GM21717 (cell line): ENCODE measurements around the gene DNAJB2.
"Not testable (repeated sequence)": the region's sequence is repeated elsewhere in the genome, so short reads cannot be mapped to it uniquely, and the experiment has no call there.

Experiments used
- ATAC-seq: cut with Tn5 transposase; IDR thresholded peaks from one replicate; pipeline ENCODE4 v1.9.1; 2021; ENCODE audit warnings: mild to moderate bottlenecking, moderate library complexity; ENCODE audit not compliant: unreplicated experiment

Gene DNAJB2

DNA sequence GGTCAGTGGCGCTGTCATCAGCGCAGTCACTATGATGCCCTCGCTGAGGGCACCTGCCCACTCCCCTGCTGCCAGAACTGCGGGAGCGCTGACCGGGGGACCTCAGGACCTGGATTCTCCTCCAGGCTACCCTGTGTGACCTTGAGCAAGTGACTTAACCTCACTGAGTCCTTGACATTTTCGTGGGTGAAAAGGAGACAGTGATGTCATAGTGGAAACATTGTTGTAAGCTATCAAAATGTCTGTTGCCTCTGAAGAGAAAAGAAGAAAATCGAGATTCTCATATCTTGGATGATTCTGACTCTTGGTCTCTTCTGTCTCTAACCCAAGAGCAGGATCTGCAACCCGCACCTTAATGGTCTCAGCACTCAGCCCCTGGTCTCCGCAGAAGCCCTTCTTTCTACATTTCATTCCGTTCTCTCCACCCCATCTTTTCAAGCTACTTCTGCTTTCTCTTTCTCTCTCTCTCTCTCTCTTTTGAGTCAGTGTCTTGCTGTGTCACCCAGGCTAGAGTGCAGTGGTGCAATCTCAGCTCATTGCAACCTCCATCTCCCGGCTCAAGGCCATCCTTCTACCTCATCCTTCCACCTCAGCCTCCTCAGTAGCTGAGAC, 24.5 kb upstream of the DNAJB2 start:
- peak; percentile 34 for ATAC-seq

DNA sequence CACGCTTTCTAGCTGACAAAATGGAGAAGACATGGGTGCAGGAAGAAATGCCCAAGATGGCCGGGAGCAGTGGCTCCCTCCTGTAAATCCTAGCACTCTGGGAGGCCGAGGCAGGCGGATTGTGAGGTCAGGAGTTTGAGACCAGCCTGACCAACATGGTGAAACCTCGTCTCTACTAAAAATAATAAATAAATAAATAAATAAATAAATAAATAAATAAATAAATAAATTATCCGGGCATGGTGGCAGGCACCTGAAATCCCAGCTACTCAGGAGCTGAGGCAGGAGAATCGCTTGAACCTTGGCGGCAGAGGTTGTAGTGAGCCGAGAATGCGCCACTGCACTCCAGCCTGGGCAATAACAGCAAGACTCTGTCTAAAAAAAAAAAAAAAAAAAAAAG, 20.2 kb upstream of the DNAJB2 start:
- not testable (repeated sequence) for ATAC-seq

DNA sequence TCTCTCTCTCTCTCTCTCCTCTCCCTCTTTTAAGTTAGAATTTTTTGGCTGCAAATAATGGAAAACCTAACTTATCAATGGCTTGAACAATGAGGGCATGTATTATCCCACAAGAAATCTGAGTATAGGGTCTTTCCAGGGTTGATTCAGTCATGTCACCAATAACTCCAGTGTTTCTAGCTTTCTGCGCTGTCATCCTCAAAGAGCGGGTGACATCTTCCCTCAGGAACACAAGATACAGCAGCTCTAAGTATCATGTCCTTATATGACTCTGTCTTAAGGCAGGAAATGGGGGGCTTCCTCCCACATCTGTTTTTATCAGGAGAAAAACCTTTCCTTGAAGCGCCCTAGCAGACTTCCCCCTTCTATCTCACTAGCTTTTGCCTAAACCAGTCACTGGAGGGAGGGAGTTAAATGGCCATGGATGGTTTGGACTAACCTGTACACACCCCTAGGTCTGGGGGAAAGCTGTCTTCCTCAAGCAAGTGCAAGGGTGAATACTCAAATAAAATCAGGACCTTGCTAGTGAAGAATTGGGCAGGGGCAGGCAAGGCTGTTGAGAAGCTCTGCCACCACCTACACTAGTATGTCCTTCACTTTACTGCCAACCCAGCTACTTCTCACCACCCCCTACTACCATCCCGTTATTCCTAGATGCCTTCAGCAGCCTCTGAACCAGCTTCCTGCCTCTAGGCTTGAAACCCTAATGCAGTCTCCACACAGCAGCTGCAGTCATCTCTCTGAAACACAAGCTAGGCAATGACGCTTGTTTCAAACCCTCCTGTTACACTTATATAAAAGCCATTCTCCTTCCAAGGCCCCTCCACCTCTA, 17.9 kb upstream of the DNAJB2 start:
- ATAC-seq: no peak

DNA sequence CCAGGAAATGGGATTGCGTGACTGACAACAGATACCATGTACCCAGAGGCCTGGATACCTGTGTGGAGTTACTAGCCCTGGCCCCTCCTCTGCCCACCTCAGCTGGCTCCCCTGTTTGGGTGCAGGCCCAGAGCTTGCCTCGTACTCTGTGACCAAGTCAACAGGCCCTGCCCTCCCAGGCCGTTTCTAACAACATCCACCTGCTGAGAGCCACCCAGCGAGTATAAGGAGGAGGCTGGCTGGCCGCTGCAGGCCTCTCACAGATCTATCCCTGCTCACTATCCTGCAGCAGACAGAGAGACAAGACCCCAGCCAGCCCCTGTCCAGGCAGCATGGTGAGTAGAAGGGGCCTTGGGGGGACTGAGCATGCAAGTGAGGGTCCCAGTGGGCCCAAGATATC, 12.9 kb upstream of the DNAJB2 start:
- no peak for ATAC-seq

DNA sequence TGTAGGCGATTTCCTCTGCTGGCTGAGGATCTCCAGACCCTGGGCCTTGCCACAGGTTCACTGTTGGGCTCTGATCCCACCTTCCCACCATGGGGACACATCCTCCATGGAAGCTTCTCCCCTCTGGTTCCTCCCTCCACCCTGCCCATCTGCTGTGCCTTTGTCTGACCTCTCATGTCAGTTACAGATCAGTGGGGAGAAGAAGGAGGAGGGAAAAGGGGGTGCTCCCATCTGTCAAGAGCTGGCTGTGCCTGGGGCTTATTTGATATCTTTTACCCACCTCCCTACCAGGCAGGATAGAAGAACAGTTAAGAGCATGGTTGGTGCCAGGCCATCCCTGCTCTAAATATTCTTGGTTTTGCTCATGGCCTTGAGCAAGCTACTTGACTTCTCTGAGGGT, 12.3 kb upstream of the DNAJB2 start:
- ATAC-seq: no peak

DNA sequence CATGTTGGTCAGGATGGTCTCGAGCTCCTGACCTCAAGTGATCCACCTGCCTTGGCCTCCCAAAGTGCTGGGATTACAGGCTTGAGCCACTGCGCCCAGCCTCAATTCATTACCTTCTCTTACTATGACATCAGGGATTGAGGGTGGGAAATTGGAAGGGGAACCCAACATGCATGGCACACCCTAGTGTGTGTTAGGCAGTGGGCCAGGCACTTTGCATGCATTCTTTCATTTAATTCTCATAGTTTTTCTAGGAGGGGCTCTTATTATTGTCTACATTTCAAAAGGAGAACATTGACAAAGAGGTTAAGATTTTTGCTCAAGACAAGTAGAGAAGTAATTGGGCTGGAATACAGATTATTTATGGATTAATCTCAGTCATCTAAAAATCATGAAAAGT, 10.9 kb upstream of the DNAJB2 start:
- ATAC-seq: no peak

DNA sequence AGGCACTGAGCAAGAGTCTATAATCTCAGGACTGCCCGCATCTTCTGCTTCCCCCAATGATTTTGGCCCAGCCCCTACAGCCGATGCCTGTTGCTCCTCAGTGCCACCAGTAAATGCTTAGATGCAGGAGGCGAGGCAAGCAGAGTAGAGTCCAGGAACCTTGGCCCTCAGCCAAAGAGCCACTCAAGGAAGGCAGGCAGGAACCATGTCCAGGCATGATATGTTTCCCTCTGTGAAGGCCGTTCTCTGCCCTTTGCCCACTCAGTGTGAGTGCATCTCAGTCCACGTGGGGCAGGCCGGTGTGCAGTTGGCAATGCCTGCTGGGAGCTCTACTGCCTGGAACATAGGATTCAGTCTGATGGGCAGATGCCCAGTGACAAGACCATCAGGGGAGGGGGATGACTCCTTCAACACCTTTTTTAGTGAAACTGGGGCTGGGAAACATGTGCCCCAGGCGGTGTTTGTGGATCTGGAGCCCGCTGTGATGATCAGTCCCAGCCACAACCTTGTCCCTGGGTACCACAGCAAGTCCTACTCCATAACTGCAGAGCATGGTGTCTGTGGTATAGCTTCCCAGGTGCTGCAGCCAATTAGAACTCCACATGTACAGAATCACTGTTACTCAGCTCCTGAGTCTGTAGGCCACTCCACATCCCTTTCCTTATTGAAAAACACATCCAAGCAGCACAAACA, 9.7 kb upstream of the DNAJB2 start:
- no peak for ATAC-seq

DNA sequence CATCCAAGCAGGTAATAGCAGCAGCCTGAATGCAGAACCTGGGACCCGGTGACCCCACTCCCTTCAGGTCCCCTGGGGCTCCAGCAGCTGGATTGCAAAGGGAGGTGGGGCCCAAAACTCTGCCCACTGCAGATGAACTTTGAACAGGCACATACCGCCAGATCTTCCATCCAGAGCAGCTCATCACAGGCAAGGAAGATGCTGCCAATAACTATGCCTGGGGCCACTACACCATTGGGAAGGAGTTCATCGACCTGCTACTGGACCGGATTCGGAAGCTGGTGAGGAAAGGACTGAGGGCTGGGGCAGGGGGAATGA, 9.2 kb upstream of the DNAJB2 start:
- ATAC-seq: no peak

DNA sequence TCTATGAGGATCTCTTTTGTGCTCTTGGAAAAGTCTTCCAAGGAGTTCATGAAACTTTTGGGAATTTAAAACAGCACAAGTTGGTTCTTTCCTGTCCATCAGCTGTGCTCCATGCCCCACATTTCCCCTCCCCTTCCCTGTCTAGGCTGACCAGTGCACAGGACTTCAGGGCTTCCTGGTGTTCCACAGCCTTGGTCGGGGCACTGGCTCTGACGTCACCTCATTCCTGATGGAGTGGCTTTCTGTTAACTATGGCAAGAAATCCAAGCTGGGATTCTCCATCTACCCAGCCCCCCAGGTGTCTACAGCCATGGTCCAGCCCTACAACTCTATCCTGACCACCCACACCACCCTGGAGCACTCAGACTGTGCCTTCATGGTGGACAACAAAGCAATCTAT, 8.1 kb upstream of the DNAJB2 start:
- ATAC-seq: no peak

DNA sequence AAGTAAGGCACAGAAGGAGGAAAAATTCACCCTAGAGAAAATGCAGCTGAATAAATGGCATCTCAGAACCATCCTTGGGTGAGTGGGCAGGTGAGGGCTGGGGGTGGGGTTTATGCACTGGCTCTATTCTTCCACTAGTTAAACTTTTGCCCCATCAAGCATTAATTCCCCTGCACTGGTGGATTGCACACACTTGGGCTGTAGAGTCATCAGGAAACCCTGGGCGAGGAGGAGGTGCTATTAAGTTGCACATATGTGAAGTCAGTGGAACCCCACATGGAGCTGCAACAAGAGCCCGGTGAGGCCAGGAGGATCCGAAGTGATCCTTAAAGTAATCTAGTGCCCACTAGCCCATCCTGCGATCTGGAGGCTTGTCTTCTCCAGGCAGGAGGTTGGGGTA, 6.8 kb upstream of the DNAJB2 start:
- ATAC-seq: no peak

DNA sequence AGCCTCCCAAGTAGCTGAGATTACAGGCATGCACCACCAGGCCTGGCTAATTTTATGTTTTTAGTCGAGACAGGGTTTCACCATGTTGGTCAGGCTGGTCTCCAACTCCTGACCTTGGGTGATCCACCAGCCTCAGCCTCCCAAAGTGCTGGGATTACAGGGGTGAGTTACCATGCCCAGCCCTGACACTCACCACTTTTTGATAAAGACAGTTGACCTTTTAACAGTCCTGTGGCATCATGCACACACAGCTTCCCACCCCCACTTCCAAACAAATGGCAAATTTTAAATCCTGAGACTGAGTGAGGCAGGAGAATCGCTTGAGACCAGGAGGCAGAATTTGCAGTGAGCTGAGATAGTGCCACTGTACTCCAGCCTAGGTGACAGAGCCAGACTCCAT, 6.2 kb upstream of the DNAJB2 start:
- no peak for ATAC-seq

DNA sequence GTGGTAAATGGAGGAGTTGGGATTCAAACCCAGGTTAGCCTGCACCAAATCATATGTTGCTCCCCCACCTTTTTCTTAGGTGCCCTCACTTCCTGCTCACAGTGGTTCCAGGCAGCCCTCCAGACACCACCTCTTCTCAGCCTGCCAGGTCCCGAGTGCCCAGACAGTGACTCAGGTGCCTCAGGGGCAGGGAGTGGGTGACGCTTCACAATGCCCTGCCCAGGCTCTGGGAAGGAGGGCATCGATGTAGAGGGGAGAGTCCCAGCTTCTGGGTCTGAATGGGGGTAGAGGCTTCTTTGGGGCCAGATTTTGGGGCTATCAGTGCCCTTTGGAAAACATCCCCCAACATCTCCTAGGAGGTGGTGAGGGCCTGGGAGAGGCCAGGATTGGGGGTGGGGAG, 5.2 kb upstream of the DNAJB2 start:
- no peak for ATAC-seq

DNA sequence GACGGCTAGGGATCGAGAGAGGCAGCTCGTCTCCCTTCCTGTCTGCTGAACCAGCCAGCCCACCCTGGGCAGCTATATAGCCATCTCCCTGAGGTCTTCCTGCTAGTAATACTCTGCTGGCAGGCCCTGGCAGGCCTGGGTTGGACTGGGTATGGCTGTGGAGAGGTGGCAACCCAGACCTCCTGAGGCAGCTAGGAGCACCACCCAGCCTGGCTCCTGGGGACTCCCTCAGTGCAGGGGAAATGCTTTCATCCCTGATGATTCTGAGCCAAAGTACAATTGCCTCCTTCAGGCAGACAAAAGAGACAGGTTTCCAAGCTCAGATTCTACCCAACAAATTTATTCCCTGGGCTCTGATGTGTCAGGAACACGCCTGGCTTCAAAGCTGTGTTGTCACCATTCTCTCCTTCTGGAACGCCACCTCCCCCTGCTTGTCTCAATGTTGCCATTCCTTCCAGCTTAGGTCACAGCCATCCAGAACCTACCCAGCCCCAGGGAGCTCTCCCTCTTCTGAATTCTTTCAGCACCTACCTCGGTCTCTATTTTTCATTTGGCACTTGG, 4.7 kb upstream of the DNAJB2 start:
- no peak for ATAC-seq

DNA sequence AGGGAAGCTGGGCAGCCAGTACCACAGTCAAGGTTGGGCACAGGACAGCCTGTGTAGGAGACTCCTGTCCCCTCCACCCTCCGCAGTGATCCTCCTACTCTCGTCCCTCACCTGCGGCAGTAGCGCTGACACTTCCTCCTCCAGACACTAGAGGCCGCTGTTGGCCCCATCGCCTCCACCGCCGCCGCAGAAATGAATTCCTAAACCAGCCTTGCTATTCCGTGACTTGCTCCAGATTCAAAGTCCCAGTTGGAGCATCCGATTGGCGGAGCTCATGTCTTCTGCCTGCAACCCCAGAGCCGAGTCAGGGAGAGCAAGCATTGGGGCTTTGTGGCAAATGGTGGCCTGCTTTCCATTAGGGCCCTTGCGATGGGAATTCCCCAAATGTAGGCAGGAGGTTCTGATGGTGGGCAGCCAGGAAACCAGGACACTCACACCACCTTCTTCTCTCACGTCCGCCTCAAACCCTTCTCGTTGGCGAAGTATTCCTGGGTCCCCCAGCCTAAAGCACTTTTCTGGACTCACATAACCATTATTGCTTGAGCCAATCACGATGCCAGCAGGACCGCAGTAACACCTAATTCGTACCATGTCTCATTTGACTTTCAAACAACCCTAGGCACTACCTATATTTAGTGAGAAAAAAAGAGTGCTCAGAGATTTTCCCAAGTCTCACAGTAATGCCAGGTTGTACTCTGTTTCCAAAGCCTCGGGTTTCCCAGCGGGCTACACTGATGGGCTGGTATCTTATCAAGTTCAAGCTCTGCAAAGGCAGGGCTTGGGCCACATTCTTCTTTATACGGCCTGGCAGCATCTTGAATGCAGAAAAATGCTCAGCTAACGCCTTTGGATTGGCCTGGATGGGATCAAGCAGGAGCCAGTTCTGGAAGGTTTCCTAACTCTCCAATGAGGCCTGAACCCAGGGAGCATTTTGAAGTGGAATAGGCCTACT, 1.2 kb upstream of the DNAJB2 start:
- no peak for ATAC-seq

DNA sequence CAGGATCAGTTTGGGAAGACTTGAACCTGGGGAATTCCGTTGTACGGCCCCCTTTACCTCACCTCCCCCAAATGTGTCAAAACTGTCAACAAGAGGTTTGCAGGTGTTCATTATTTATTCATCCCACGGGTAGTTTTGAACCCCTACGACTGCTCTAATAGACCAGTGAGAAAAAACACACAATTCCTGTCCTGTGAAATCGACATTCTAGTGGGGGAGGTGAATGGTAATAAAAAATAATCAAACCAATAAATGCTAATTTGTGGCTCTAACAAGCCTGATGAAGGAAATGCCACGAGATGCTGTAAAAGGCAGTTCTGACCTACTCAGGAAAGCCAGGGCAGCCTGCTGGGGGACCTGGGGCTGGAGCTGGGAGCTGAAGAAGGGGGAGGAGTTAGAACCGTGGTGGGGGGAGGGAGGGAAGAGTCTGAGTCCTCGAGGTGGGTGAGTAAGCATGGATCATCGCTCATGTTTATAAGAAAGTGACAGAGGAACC, 463 bp upstream of the DNAJB2 start:
- no peak for ATAC-seq

DNA sequence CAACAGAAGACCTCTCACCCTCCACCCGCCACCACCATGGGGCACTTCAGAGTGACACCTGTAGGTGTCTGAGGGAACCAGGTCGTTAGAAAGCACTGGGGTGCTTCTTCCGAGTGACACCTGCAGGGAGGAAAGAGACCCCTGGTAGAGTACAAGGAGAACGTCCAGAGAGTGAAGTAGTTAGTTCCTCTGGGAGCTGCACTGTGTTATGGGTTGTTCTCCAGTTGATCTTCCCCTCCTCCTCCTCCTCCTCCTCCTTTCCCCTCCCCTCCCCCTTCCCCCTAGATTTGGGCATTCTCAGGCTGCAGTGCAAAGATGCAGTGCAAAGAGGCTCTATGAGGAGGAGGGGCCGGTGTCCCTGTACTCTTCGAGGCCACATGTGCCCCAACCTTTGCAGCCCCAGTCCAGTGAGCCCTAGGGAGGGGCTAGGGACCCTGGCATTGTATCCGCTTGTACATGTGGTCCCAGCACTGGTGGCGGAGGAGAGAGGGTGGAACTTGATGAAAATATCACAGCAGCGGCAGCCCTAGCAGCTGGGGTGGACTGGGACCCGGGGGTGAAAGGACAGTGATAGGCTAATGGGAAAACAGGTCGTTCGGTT, 850 bp downstream of the DNAJB2 start:
- no peak for ATAC-seq

DNA sequence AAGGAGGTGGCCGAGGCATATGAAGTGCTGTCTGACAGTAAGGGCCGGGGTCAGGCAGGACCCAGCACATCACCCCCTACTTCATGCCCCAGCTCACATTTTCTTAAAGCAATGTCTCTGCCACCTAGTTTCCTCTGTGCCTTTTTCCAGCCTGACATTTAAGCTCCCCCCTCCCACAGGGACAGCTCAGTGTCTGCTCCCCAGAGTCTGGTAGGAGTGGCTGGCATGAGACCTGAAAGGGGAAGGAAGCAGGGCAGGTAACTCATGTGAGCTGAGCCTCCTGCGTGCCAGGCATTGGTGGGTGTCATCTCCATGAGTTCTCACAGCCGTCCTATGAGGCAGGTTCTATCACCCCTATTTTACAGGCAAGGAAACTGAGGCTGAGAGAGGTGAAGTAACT, 1.5 kb downstream of the DNAJB2 start:
- no peak for ATAC-seq

DNA sequence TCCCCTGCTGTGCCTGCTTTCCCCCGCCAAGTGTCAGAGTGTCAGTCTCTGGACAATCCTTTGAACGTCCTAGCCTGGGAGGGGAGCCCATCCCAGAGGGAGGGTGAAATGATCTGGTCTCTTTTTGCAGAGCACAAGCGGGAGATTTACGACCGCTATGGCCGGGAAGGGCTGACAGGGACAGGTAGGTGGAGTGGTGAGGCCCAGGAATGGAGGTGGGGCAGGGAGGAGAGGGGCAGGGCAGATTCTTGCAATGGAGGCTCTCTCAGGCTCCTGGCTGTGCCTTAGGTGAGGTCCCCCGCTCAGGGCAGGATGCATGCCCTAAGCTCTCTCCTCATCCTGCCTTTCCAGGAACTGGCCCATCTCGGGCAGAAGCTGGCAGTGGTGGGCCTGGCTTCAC, 2.4 kb downstream of the DNAJB2 start:
- ATAC-seq: no peak

DNA sequence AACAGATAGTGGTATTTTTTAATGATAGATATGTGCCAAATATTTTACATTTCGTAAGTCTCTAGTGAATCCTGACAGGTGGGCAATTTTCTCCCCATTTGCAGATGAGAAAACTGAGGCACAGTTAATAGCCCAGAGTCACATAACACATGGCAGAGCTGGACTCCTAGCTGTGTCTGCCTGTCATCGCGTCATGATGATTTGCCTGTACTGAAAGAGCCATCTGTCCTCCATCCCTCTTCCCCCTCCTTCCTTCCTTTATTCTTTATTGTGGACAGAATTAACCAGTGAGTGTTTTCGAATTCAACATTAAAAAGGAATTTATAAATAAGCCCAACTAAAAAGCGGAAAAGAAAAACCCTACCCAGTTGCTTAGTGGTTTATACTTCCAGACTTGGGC, 3.2 kb downstream of the DNAJB2 start:
- ATAC-seq: no peak

DNA sequence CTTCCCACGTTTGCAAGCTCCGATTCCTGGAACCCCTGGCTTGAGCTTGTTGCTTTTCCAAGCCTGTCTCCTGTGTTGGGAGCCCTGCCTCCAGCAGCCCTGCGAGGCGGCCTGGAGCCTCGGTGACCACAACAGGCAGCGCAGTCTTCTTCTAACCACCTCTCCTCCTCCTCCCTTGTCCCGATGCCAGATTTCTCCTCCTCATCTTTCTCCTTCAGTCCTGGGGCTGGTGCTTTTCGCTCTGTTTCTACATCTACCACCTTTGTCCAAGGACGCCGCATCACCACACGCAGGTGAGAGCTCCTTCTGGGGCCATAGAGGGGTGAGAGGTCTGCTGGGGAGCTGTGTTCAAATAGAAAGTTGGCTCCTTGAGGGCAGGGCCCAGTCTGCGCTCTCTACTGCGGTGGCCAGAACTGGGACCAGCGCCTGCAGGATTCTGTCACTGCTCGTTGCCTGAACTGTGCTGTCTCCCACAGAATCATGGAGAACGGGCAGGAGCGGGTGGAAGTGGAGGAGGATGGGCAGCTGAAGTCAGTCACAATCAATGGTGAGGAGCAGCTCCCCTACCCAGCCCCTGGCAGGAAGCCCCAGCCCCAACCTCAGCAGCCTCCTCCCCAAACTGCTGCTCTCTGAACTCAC, 3.9 kb downstream of the DNAJB2 start:
- no peak for ATAC-seq
